Upper lobe of right lung (tissue), 1 donor: Measurements from ENCODE around the gene HBG1. TPM values are rescaled to one million over a fixed set of nuclear protein-coding genes. Genes with fewer than 3 reads are reported as not detected.
A peak's percentile ranks its signal among the peaks of the same experiment; 100 is the strongest.

Experiments
- ATAC-seq: fragments of 200-7000 bp; cut with Tn5 transposase; one replicate; pipeline ENCODE4 v1.9.1; 2020; ENCODE audit warnings: mild to moderate bottlenecking, moderate library complexity
- DNase-seq: peaks from one replicate; pipeline ENCODE4 v3.0.0-alpha.2; 2020
- H3K27ac ChIP-seq: fragments of 200-600 bp; one replicate; pipeline ENCODE4 v1.8.0; 2022
- H3K27me3 ChIP-seq: fragments of 200-600 bp; one replicate; pipeline ENCODE4 v1.8.0; 2022; ENCODE audit warnings: mild to moderate bottlenecking
- H3K36me3 ChIP-seq: fragments of 200-600 bp; one replicate; pipeline ENCODE4 v1.8.0; 2022
- H3K4me1 ChIP-seq: fragments of 200-600 bp; one replicate; pipeline ENCODE4 v1.8.0; 2022
- H3K4me3 ChIP-seq: fragments of 200-600 bp; one replicate; pipeline ENCODE4 v1.8.0; 2022; ENCODE audit warnings: mild to moderate bottlenecking
- H3K9me3 ChIP-seq: fragments of 200-600 bp; one replicate; pipeline ENCODE4 v1.8.0; 2022
- intact Hi-C: fragments of 100-400 bp; cut with DNase I; formaldehyde crosslinking; loops from one replicate; pipeline ENCODE4 v1.11.0; 2022
- total RNA-seq: library from RNA; stranded (reverse); fragmentation: NEBNext Ultra II Directional; extraction: Animal tissue kit (Norgen Biotek cat#: 25700); gene quantifications from one replicate; pipeline ENCODE4 v1.2.1, GENCODE V29; 2021
- TF ChIP-seq, protein P1 (sequence below): fragments of 200-600 bp; IDR thresholded peaks from one replicate; pipeline ENCODE4 v1.8.0; 2022; ENCODE audit warnings: antibody characterized with exemption
- donor health status: DM: no; HTN: yes; CAD: no; lungs with severe emphysema.

The HBG1 gene
- total RNA-seq, 1 donor from 2014 or later = not detected

- H3K27me3 ChIP-seq = no peaks in the 10 kb centered on the region
- ATAC-seq (no peak), DNase-seq (no peak)
- TF ChIP-seq, protein P1, sequence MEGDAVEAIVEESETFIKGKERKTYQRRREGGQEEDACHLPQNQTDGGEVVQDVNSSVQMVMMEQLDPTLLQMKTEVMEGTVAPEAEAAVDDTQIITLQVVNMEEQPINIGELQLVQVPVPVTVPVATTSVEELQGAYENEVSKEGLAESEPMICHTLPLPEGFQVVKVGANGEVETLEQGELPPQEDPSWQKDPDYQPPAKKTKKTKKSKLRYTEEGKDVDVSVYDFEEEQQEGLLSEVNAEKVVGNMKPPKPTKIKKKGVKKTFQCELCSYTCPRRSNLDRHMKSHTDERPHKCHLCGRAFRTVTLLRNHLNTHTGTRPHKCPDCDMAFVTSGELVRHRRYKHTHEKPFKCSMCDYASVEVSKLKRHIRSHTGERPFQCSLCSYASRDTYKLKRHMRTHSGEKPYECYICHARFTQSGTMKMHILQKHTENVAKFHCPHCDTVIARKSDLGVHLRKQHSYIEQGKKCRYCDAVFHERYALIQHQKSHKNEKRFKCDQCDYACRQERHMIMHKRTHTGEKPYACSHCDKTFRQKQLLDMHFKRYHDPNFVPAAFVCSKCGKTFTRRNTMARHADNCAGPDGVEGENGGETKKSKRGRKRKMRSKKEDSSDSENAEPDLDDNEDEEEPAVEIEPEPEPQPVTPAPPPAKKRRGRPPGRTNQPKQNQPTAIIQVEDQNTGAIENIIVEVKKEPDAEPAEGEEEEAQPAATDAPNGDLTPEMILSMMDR = no peak
- H3K9me3 ChIP-seq = no peaks in the 10 kb centered on the region
- no peak overlapping the region for H3K27ac ChIP-seq
- intact Hi-C loops = no loop called here
- no peaks in the 10 kb centered on the region for H3K4me1 ChIP-seq
- H3K36me3 ChIP-seq = no peaks in the 10 kb centered on the region
- no peak overlapping the region for H3K4me3 ChIP-seq
These were observed 39.2 kb downstream of the HBG1 start for GRCh38 chr11:5210376-5210885.

- Histone ChIP-seq H3K4me3 (no peak overlapping the region), H3K9me3 (no peaks in the 10 kb centered on the region), H3K36me3 (no peaks in the 10 kb centered on the region), H3K27ac (no peak overlapping the region), H3K4me1 (no peaks in the 10 kb centered on the region), H3K27me3 (no peaks in the 10 kb centered on the region)
- intact Hi-C loops = no loop called here
- TF ChIP-seq, protein P1 = peak; percentile 39
- DNase-seq (no peak), ATAC-seq (peak; percentile 58)
These were observed 44.9 kb downstream of the HBG1 start for GRCh38 chr11:5204787-5205186.

DNA sequence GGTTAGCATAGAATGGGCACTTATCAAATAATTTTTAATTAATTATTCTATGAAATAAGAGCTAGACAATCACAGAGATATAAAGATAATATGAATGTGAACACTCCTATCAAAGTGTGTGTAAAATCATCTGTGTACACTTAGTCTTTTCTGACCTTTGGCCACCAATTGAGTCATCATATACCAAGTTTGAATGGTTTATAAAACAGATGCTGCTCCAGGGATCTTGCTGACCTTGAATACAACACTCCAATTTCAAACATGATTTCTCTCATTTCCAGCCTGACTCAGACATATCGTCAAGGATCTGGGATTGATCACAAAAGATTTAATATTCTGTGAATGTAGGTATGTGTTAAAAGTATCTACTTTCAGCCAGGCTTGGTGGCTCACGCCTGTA is 46.3 kb downstream of the HBG1 start:
- TF ChIP-seq, protein P1 = no peak
- Histone ChIP-seq H3K36me3 (no peaks in the 10 kb centered on the region), H3K9me3 (no peaks in the 10 kb centered on the region), H3K4me3 (no peak overlapping the region), H3K27ac (no peak overlapping the region), H3K27me3 (no peaks in the 10 kb centered on the region), H3K4me1 (no peaks in the 10 kb centered on the region)
- intact Hi-C loops = no loop called here
- DNase-seq (no peak), ATAC-seq (no peak)

- Histone ChIP-seq H3K9me3 (no peaks in the 10 kb centered on the region), H3K4me1 (no peaks in the 10 kb centered on the region), H3K36me3 (no peaks in the 10 kb centered on the region), H3K27me3 (no peaks in the 10 kb centered on the region), H3K27ac (no peak within 1 kb of the TSS), H3K4me3 (no peak within 1 kb of the TSS)
- DNase-seq (no peak), ATAC-seq (no peak)
- TF ChIP-seq, protein P1 = no peak
- intact Hi-C loops = no loop called here
These were observed 49.1 kb downstream of the HBG1 start, which contains the start of gene OR51V1 for GRCh38 chr11:5200582-5200981. Gene OR51V1 (minus strand): TSS chr11:5200682. CDS start chr11:5200682, 0 bp downstream.

DNA sequence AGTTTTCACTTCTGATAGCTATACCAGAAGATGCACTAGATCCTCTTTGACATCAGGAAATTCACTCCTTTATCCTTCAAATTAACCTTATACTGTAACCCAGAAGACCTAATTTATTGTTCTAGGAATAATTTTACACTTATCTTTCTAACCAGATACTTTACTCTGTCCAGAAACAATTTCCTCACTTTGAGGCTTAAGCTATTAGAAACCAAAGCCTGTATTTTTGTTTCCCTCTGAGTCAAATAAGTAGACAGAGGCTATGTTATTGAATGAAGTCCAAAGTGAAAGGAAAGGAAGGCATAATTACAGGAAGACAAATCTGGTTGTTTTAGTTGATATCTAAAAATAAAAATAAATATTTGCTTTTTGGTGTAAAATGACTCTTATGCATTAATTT is 51.4 kb downstream of the HBG1 start:
- no peaks in the 10 kb centered on the region for H3K27me3 ChIP-seq
- ATAC-seq (no peak), DNase-seq (no peak)
- intact Hi-C loops = no loop called here
- H3K36me3 ChIP-seq = no peaks in the 10 kb centered on the region
- TF ChIP-seq, protein P1 = no peak
- no peaks in the 10 kb centered on the region for H3K9me3 ChIP-seq
- H3K4me3 ChIP-seq = no peak overlapping the region
- H3K4me1 ChIP-seq = no peaks in the 10 kb centered on the region
- no peak overlapping the region for H3K27ac ChIP-seq

Other genes with a start within 250 kb of the HBG1 start
- gene OR52J3, start 203.3 kb downstream of the HBG1 start, total RNA-seq = not detected
- gene OR52E2, start 190.2 kb downstream of the HBG1 start, total RNA-seq = not detected
- not detected for gene OR52E1, start 180.3 kb downstream of the HBG1 start, total RNA-seq
- not detected for gene OR52A5, start 111.5 kb downstream of the HBG1 start, total RNA-seq
- not detected for gene OR52A1, start 95.1 kb downstream of the HBG1 start, total RNA-seq
- gene OR51V1, start 49.2 kb downstream of the HBG1 start, total RNA-seq = not detected
- 338 TPM for gene HBB, start 22.8 kb downstream of the HBG1 start, total RNA-seq
- gene HBD, start 15.4 kb downstream of the HBG1 start, total RNA-seq = not detected
- gene HBG2, start 4.9 kb upstream of the HBG1 start, total RNA-seq = 1.0 TPM
- not detected for gene HBE1, start 20.1 kb upstream of the HBG1 start, total RNA-seq
- not detected for gene OR51B4, start 52.1 kb upstream of the HBG1 start, total RNA-seq
- not detected for gene OR51B2, start 74.4 kb upstream of the HBG1 start, total RNA-seq
- gene OR51B5, start 93.7 kb upstream of the HBG1 start, total RNA-seq = not detected
- not detected for gene OR51B6, start 101.7 kb upstream of the HBG1 start, total RNA-seq
- gene OR51M1, start 134.0 kb upstream of the HBG1 start, total RNA-seq = not detected
- gene OR51Q1, start 172.3 kb upstream of the HBG1 start, total RNA-seq = not detected
- not detected for gene OR51I1, start 191.7 kb upstream of the HBG1 start, total RNA-seq
- gene OR51I2, start 199.5 kb upstream of the HBG1 start, total RNA-seq = not detected
- not detected for gene OR52D1, start 238.8 kb upstream of the HBG1 start, total RNA-seq